HG02852 (cell line): ENCODE data around the gene VAC14.
"Not testable (repeated sequence)": the region's sequence is repeated elsewhere in the genome, so short reads cannot be mapped to it uniquely, and the experiment has no call there.

Source experiments
- ATAC-seq: cut with Tn5 transposase; IDR thresholded peaks from one replicate; pipeline ENCODE4 v1.9.1; 2021; ENCODE audit warnings: mild to moderate bottlenecking, moderate library complexity; ENCODE audit not compliant: unreplicated experiment

The VAC14 gene

GRCh38 chr16:70746040-70746707 is 54.8 kb downstream of the VAC14 start:
- no peak for ATAC-seq

GRCh38 chr16:70745536-70746025 is 55.4 kb downstream of the VAC14 start:
- no peak for ATAC-seq

- no peak for ATAC-seq
Measured at GRCh38 chr16:70744366-70744765, 56.6 kb downstream of the VAC14 start.

- ATAC-seq = no peak
Measured at GRCh38 chr16:70743791-70744190, 57.2 kb downstream of the VAC14 start.

- not testable (repeated sequence) for ATAC-seq
Measured at GRCh38 chr16:70742967-70743366, 58.0 kb downstream of the VAC14 start.

GRCh38 chr16:70741783-70742125 is 59.2 kb downstream of the VAC14 start:
- no peak for ATAC-seq

GRCh38 chr16:70740914-70741782 is 59.8 kb downstream of the VAC14 start:
- no peak for ATAC-seq

GRCh38 chr16:70740174-70740913 is 60.6 kb downstream of the VAC14 start:
- no peak for ATAC-seq

- no peak for ATAC-seq
Measured at GRCh38 chr16:70739389-70739788, 61.6 kb downstream of the VAC14 start.

- no peak for ATAC-seq
Measured at GRCh38 chr16:70738083-70738977, 62.6 kb downstream of the VAC14 start.

GRCh38 chr16:70737377-70738082 is 63.4 kb downstream of the VAC14 start:
- ATAC-seq = peak; percentile 92

- no peak for ATAC-seq
Measured at GRCh38 chr16:70736465-70737376, 64.2 kb downstream of the VAC14 start.

GRCh38 chr16:70735141-70735979 is 65.6 kb downstream of the VAC14 start:
- ATAC-seq = no peak

GRCh38 chr16:70734522-70735095 is 66.3 kb downstream of the VAC14 start:
- ATAC-seq = no peak

- ATAC-seq = no peak
Measured at GRCh38 chr16:70730944-70731343, 70.0 kb downstream of the VAC14 start.

GRCh38 chr16:70730031-70730430 is 70.9 kb downstream of the VAC14 start:
- ATAC-seq = no peak

GRCh38 chr16:70729292-70729691 is 71.7 kb downstream of the VAC14 start:
- ATAC-seq = no peak

- ATAC-seq = no peak
Measured at GRCh38 chr16:70728150-70728549, 72.8 kb downstream of the VAC14 start.
